SK-N-SH (cell line): Measurements from ENCODE around the gene LSR. TPM values are rescaled to one million over a fixed set of nuclear protein-coding genes. Genes with fewer than 3 reads are reported as not detected.

Experiments
- CTCF ChIA-PET: fragments of 300-600, 350-600 bp; formaldehyde crosslinking; extraction: SDS; loops from one replicate; lab custom pipeline; 2021; lab: Yijun Ruan, JAX
- POLR2A ChIA-PET: fragments of 350-600 bp; sonication (Branson Sonifier 250); formaldehyde crosslinking; extraction: SDS; loops from one replicate; lab custom pipeline; 2020; ENCODE audit warnings: antibody characterized with exemption, inconsistent platforms; lab: Yijun Ruan, JAX
- DNase-seq: peaks from one replicate; pipeline ENCODE4 v3.0.0; 2012
- H2AFZ ChIP-seq: fragments of 200-600 bp; sonication (generic); 2 replicates; pipeline ENCODE4 v1.8.1; 2016; ENCODE audit warnings: antibody characterized with exemption, mild to moderate bottlenecking, low read depth
- H3F3A ChIP-seq: fragments of 200-600 bp; sonication (generic); replicated peaks from 2 replicates; pipeline ENCODE3; 2016; ENCODE audit warnings: antibody characterized with exemption, mild to moderate bottlenecking; ENCODE audit not compliant: insufficient read depth
- H3K27ac ChIP-seq, 2 experiments: fragments of 200-500 bp in 1 of 2; fragments of 200-600 bp in 1 of 2; sonication (Bioruptor generic) in 1 of 2; sonication (generic), shearing (Covaris generic) in 1 of 2; 2 replicates each; pipeline versions ENCODE4 v1.5.1 to v1.6.1; 2014 to 2016; ENCODE audit warnings: low read depth in 2 of 2, inconsistent platforms in 1 of 2, low read length in 1 of 2, mild to moderate bottlenecking in 1 of 2, mixed read lengths in 1 of 2
- H3K27me3 ChIP-seq: fragments of 200-600 bp; sonication (generic), shearing (Covaris generic); 2 replicates; pipeline ENCODE4 v1.6.1; 2016; ENCODE audit warnings: mixed run types; ENCODE audit not compliant: insufficient read depth
- H3K36me3 ChIP-seq, 2 experiments: fragments of 200-500 bp in 1 of 2; fragments of 200-600 bp in 1 of 2; sonication (Bioruptor generic) in 1 of 2; sonication (generic) in 1 of 2; replicated peaks in 1 of 2; 2 replicates each; pipeline versions ENCODE3 to v1.5.1; 2014 to 2016; ENCODE audit warnings: low read length in 1 of 2, mild to moderate bottlenecking in 1 of 2; ENCODE audit not compliant: insufficient read depth in 2 of 2, control insufficient read depth in 1 of 2
- H3K4me1 ChIP-seq, 2 experiments: fragments of 200-500 bp in 1 of 2; fragments of 200-600 bp in 1 of 2; sonication (Bioruptor generic) in 1 of 2; sonication (generic), shearing (Covaris generic) in 1 of 2; 2 replicates each; pipeline versions ENCODE4 v1.5.1 to v1.6.1; 2014 to 2016; ENCODE audit warnings: low read depth in 1 of 2, low read length in 1 of 2, mixed run types in 1 of 2; ENCODE audit not compliant: insufficient read depth in 2 of 2, control insufficient read depth in 1 of 2
- H3K4me2 ChIP-seq: fragments of 200-600 bp; sonication (generic), shearing (Covaris generic); 2 replicates; pipeline ENCODE4 v1.6.1; 2017; ENCODE audit warnings: mixed run types
- H3K4me3 ChIP-seq, 2 experiments: fragments of 200-500 bp in 1 of 2; fragments of 200-600 bp in 1 of 2; sonication (Bioruptor generic) in 1 of 2; sonication (generic), shearing (Covaris generic) in 1 of 2; 2 replicates each; pipeline versions ENCODE4 v1.5.1 to v1.8.1; 2014 to 2016; ENCODE audit warnings: low read depth in 2 of 2, inconsistent platforms in 1 of 2, low read length in 1 of 2, mild to moderate bottlenecking in 1 of 2, mixed read lengths in 1 of 2, moderate library complexity in 1 of 2
- H3K79me2 ChIP-seq: fragments of 200-600 bp; sonication (generic); 2 replicates; pipeline ENCODE4 v1.8.1; 2017; ENCODE audit warnings: mild to moderate bottlenecking; ENCODE audit not compliant: insufficient read depth
- H3K9ac ChIP-seq: fragments of 200-600 bp; sonication (generic); 2 replicates; pipeline ENCODE4 v1.6.1; 2017; ENCODE audit warnings: mixed run types
- H3K9me2 ChIP-seq: fragments of 200-600 bp; sonication (generic); 2 replicates; pipeline ENCODE4 v1.6.1; 2017; ENCODE audit warnings: mixed run types
- H3K9me3 ChIP-seq: fragments of 200-600 bp; sonication (generic); 2 replicates; pipeline ENCODE4 v1.6.1; 2017; ENCODE audit warnings: mixed run types, mild to moderate bottlenecking, moderate library complexity
- H4K20me1 ChIP-seq: fragments of 200-600 bp; sonication (generic); 2 replicates; pipeline ENCODE4 v1.6.1; 2017; ENCODE audit warnings: mild to moderate bottlenecking, mixed run types; ENCODE audit not compliant: insufficient read depth
- CHD2 ChIP-seq: fragments of 150-350 bp; IDR thresholded peaks from 2 replicates; pipeline ENCODE4 v1.6.1; 2018; ENCODE audit warnings: low read length; ENCODE audit not compliant: partially characterized antibody
- CTCF ChIP-seq: fragments of 200-600 bp; sonication (generic); IDR thresholded peaks from 2 replicates; pipeline ENCODE4 v1.6.1; 2017; ENCODE audit warnings: antibody characterized with exemption, mild to moderate bottlenecking, moderate library complexity
- ELF1 ChIP-seq: IDR thresholded peaks from 2 replicates; pipeline ENCODE4 v1.4.0; 2012
- EZH2phosphoT487 ChIP-seq: fragments of 200-600 bp; sonication (generic); IDR thresholded peaks from 2 replicates; pipeline ENCODE4 v1.6.1; 2017; ENCODE audit warnings: low read depth, mixed run types, mild to moderate bottlenecking, antibody characterized with exemption, moderate library complexity, borderline replicate concordance
- FOXM1 ChIP-seq: IDR thresholded peaks from 2 replicates; pipeline ENCODE4 v1.4.0; 2012; ENCODE audit warnings: low read depth, mild to moderate bottlenecking
- IRF3 ChIP-seq: fragments of 150-350 bp; IDR thresholded peaks from 2 replicates; pipeline ENCODE4 v1.6.1; 2016; ENCODE audit warnings: mild to moderate bottlenecking, low read depth, low read length
- JUND ChIP-seq: IDR thresholded peaks from 2 replicates; pipeline ENCODE4 v1.4.0; 2012
- MAX ChIP-seq: IDR thresholded peaks from 2 replicates; pipeline ENCODE4 v1.4.0; 2012; ENCODE audit warnings: low read depth
- NRF1 ChIP-seq: IDR thresholded peaks from 2 replicates; pipeline ENCODE4 v1.6.1; 2012; ENCODE audit warnings: low read depth, mild to moderate bottlenecking, low read length
- RCOR1 ChIP-seq: fragments of 150-350 bp; IDR thresholded peaks from 2 replicates; pipeline ENCODE4 v1.6.1; 2017; ENCODE audit warnings: antibody characterized with exemption, low read length
- REST ChIP-seq: IDR thresholded peaks from 2 replicates; pipeline ENCODE4 v1.6.1; 2012; ENCODE audit warnings: mild to moderate bottlenecking, low read depth, low read length, moderate library complexity
- RFX5 ChIP-seq: IDR thresholded peaks from 2 replicates; pipeline ENCODE4 v1.6.1; 2012; ENCODE audit warnings: mild to moderate bottlenecking, improper control_type of control experiment, low read length
- SMC3 ChIP-seq: IDR thresholded peaks from 2 replicates; pipeline ENCODE4 v1.6.1; 2012; ENCODE audit warnings: low read depth, low read length, improper control_type of control experiment
- TAF1 ChIP-seq: IDR thresholded peaks from 2 replicates; pipeline ENCODE4 v1.6.1; 2012; ENCODE audit warnings: low read depth, mild to moderate bottlenecking, low read length, moderate library complexity, borderline replicate concordance
- TCF12 ChIP-seq: IDR thresholded peaks from 2 replicates; pipeline ENCODE4 v1.4.0; 2012
- TEAD4 ChIP-seq: IDR thresholded peaks from 2 replicates; pipeline ENCODE4 v1.4.0; 2012; ENCODE audit warnings: mild to moderate bottlenecking, borderline replicate concordance; ENCODE audit not compliant: insufficient read depth
- USF1 ChIP-seq: IDR thresholded peaks from 2 replicates; pipeline ENCODE4 v1.4.0; 2012; ENCODE audit warnings: low read depth, borderline replicate concordance
- YY1 ChIP-seq: IDR thresholded peaks from 2 replicates; pipeline ENCODE4 v1.4.0; 2012; ENCODE audit warnings: low read depth, mild to moderate bottlenecking
- WGBS: methylation state at CpG from one replicate; pipeline ENCODE4 v1.1.6; 2017; ENCODE audit warnings: low lambda C conversion rate; 5-methylcytosine and 5-hydroxymethylcytosine counted together
- polyA plus RNA-seq, 3 experiments: library from polyadenylated mRNA; depleted of rRNA; stranded (reverse); fragments of >200 nt; gene quantifications; 2 replicates each; pipeline ENCODE4 v1.2.3, GENCODE V29; 2012

Gene LSR
- polyA plus RNA-seq, 1 of the 3 experiments (the other 2 are of a cell fraction) = 0.62 TPM

- H3F3A ChIP-seq = peaks cover 4% of the 10 kb centered on the region
- DNase-seq = no peak
- no peak for TF ChIP-seq REST
- TF ChIP-seq MAX = no peak
- no peak for TF ChIP-seq NRF1
- no peak for TF ChIP-seq JUND
- no peak for TF ChIP-seq YY1
- no peak for TF ChIP-seq FOXM1
- no peak for TF ChIP-seq CHD2
- no peak for TF ChIP-seq CTCF
- TF ChIP-seq TCF12 = no peak
- TF ChIP-seq TEAD4 = no peak
- TF ChIP-seq RFX5 = no peak
- TF ChIP-seq SMC3 = no peak
- TF ChIP-seq IRF3 = no peak
- TF ChIP-seq RCOR1 = no peak
- TF ChIP-seq TAF1 = no peak
- TF ChIP-seq EZH2phosphoT487 = no peak
- no peak for TF ChIP-seq USF1
- no peak for TF ChIP-seq ELF1
- peaks cover 0 to 6% of the 10 kb centered on the region in 2 experiments for H3K36me3 ChIP-seq
- H3K9me3 ChIP-seq = no peaks in the 10 kb centered on the region
- ChIA-PET POLR2A (no interaction called here), CTCF (interaction anchor here (0.7 to 1.0 kb wide), 2 partner anchors 8 to 195 kb away, joined by 3 to 4 read pairs; no protein-coding TSS in a partner anchor)
- H3K79me2 ChIP-seq = peaks cover 4% of the 10 kb centered on the region; the same call in 1 of the 2 replicates
- H3K9ac ChIP-seq = no peak overlapping the region
- H3K27me3 ChIP-seq = peaks cover 26% of the 10 kb centered on the region; the same call in 1 of the 2 replicates
- H2AFZ ChIP-seq = no peak overlapping the region
- no peaks in the 10 kb centered on the region for H4K20me1 ChIP-seq
- H3K9me2 ChIP-seq = no peaks in the 10 kb centered on the region
- peaks cover 0 to 13% of the 10 kb centered on the region in 2 experiments; a peak in 1 of 4 replicates for H3K4me1 ChIP-seq
- no peak overlapping the region for H3K4me2 ChIP-seq
- WGBS = 20% methylated on average over 9 of the region's 12 CpGs
- no peak overlapping the region for H3K27ac ChIP-seq
- no peak overlapping the region for H3K4me3 ChIP-seq
Observed at GRCh38 chr19:35261356-35262100, 12.7 kb downstream of the LSR start.
